Ramos (cell line): Measurements from ENCODE around the gene RAB1A.

Source experiments
- in situ Hi-C: fragments of 300-500 bp; cut with MboI; formaldehyde crosslinking; loops from one replicate; pipeline ENCODE4 v1.14.3; 2022; ENCODE audit warnings: low sequenced_read_pairs; ENCODE audit not compliant: unreplicated experiment

Gene RAB1A

GRCh38 chr2:65064728-65065552 lies 65.0 kb downstream of the RAB1A start:
- in situ Hi-C loops: loop anchor here (5.0 to 10.0 kb wide), 2 partner anchors 102 to 510 kb away; no protein-coding TSS in a partner anchor

- in situ Hi-C loops: loop anchor here (5.0 to 10.0 kb wide), 2 partner anchors 104 to 512 kb away; no protein-coding TSS in a partner anchor
These were observed 66.8 kb downstream of the RAB1A start for GRCh38 chr2:65062843-65063825.

- in situ Hi-C loops: loop anchor here (5.0 to 10.0 kb wide), 2 partner anchors 105 to 513 kb away; no protein-coding TSS in a partner anchor
These were observed 68.0 kb downstream of the RAB1A start for GRCh38 chr2:65061910-65062339.

DNA sequence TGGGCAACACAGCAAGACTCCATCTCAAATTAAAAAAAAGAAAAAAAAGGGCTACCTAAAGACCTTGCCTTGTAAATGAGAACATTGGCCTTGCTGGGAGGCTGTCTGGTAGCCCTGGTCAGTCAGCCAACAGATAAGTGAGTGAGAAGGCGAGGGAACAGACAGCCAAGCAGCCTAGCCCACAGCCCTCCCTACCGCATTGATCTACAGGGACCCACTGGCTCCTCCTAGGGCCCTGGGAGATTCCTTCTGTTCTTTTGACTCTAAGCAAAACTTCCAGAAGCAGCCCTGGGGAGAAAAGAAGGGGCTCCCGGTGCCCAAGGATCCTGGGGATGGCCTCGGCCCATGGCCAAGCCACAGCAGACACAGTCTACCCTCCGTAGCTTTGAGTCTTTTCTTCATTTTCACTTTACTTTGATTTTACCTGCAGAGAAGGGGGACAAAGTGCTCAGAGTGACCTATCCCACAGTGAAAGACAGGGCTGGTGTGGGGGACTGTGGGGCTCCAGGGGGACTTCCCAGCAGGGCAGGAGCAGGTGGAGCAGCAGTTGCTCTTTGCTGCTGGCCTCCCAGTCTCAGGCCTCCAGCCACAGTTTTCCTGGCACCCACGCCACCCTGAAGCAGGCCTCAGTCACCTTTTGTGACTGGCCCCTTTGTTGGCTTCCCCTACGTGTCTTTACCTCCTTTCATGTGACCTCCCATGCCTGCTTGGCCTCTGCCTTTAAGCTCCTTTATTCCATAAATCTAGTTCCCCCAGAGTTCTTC lies 68.6 kb downstream of the RAB1A start:
- in situ Hi-C loops: loop anchor here (5.0 to 10.0 kb wide), 2 partner anchors 106 to 513 kb away; no protein-coding TSS in a partner anchor

GRCh38 chr2:65059071-65059470 lies 70.8 kb downstream of the RAB1A start:
- in situ Hi-C loops: no loop called here

DNA sequence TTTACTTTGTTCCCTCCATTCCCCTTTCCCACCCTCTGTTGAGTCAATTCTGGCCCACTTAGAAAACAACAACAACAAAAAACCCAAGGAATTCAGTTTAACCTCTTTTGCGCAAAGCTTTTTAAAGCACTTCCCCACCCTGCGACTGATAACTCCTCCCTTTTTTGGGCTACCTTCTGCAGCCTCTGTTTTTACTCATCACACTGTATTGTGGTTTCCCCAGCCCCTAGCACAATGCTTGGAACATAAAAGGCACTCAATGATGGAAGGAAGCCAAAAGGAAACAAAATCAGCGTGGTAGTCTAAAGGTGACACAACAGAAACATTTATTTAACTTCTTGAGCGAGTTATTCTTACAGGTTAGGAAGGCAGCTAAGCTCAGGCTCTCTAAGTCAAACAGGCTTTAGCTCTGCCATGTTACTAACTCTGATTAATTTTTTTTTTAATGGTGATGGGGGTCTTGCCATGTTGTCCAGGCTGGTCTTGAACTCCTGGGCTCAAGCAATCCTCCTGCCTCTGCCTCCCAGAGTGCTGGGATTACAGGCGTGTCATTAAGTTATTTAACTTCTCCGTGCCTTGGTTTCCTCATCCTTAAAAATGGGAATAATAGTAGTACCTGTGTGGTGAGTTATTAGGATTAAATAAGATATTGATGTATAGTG lies 72.4 kb downstream of the RAB1A start:
- in situ Hi-C loops: no loop called here

DNA sequence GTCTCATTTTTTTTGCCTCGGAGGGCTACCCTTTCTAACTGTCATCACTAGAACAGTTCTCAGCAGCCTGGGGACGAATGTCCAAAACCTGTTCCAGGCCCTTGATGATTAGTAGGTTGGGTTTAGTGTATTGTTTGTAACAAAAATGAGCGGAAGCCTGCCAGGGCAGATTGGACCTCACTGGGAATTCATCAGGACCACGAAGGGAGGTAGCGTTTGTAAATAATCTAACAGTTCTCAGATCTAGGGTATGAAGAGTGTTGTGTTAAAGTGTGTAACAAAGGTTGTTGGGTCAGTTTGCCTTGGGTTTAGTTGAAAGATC lies 72.9 kb downstream of the RAB1A start:
- in situ Hi-C loops: no loop called here

- in situ Hi-C loops: no loop called here
These were observed 73.5 kb downstream of the RAB1A start, which contains the start of gene CEP68 for GRCh38 chr2:65056215-65057053. CEP68 (plus strand) TSS chr2:65056416; CDS start chr2:65069445, 13,029 bp downstream.

GRCh38 chr2:65055422-65056214 lies 74.3 kb downstream of the RAB1A start:
- in situ Hi-C loops: no loop called here

DNA sequence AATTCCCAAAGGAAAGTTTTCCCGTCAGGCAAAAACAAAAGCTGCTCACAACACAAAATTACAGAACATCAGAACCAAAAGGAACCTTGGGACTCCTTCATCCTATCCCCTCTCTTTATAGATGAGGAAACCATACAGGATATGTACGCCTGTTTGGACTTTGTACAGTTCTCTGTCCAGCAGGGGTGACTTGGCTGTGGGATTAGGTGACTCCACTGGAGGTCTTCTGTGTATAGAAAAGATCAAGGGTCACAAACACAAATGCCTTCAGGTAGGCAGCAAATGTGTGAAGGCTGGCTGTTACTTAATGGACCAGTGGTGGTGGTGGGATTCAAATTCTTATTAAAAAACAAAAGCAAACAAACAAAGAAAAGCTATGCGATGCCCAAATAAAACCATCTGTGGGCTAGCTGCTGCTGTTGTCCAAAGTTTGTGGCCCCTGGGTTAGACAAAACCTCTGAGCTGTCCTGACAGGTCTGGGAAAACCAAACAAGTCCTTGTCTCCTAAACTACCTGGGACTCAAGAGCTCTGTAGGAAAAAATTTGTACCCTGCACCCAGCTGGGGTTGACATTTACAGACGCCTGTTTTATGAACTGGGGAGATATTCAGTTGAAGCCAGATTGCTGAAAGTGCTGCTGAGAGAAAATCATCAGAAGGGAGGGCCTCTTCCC lies 75.0 kb downstream of the RAB1A start:
- in situ Hi-C loops: no loop called here

- in situ Hi-C loops: no loop called here
These were observed 76.7 kb downstream of the RAB1A start for GRCh38 chr2:65053199-65053598.

GRCh38 chr2:65050931-65051330 lies 79.0 kb downstream of the RAB1A start:
- in situ Hi-C loops: no loop called here

GRCh38 chr2:65049010-65049639 lies 80.8 kb downstream of the RAB1A start:
- in situ Hi-C loops: loop anchor here (10.0 to 25.0 kb wide), 2 partner anchors 287 to 714 kb away; no protein-coding TSS in a partner anchor

DNA sequence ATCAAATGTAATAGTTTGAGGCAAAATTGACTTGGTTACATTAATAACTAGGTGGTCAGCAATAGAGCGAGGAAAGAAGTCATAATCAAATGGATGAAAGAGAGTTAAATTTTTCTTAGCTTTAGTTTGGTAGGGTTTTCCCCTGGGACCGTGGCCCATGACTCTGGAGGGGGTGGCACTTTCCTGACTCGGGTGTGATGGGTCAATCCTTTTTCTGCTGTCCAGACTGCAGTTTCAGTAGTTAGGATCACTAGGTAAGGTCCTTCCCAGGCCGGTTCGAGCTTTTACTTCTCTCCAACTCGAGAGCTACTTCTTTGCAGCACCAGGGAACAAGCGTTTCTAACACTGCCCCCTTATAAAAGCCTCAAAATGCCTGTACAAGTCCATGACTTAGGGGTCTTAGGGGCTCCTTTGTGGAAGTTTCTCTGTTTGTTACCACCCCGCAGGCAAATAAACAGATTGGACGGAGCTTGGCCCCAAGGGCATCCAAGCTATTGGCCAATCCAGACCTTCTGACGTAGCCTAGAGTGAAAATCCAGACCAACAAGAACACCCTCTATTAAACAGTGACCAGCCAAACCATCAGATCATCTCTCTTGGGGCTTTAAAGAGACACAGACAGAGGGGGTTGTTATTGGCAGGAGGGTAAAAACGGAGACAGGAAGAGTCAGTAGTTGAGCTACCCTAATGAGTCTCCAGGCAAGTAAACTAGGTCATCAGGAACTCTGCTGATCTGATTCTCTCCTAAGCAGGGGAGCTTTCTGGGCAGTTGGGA lies 83.1 kb downstream of the RAB1A start:
- in situ Hi-C loops: loop anchor here (10.0 to 25.0 kb wide), 2 partner anchors 285 to 712 kb away; no protein-coding TSS in a partner anchor

- in situ Hi-C loops: loop anchor here (10.0 to 25.0 kb wide), 2 partner anchors 283 to 711 kb away; no protein-coding TSS in a partner anchor
These were observed 84.3 kb downstream of the RAB1A start for GRCh38 chr2:65045651-65046050.
